ENCODE data around the gene P4HA2.

P4HA2 gene

GRCh38 chr5:132227485-132228240 lies at the start of gene P4HA2:
Gene P4HA2, minus strand, starts transcription at chr5:132227853. Its CDS starts 9,227 bp downstream, at chr5:132218626.
- no peak for TF ChIP-seq CTCF (IDR thresholded peaks at IDR 0.05; ENCODE audit: low read length, missing control alignments)
- H3K4me3 ChIP-seq (replicated peaks; ENCODE audit: low read depth, low read length), result peak within 1 kb of the TSS; percentile 69
- DNase-seq (ENCODE audit: low read depth), result peak; percentile 63

GRCh38 chr5:132277256-132277655 lies 49.6 kb upstream of the P4HA2 start:
- TF ChIP-seq CTCF (IDR thresholded peaks at IDR 0.05; ENCODE audit: low read length, missing control alignments), result no peak

GRCh38 chr5:132275367-132276220 lies 47.9 kb upstream of the P4HA2 start:
- no peak for DNase-seq (ENCODE audit: low read depth)
- TF ChIP-seq CTCF (IDR thresholded peaks at IDR 0.05; ENCODE audit: low read length, missing control alignments), result no peak
- no peak overlapping the region for H3K4me3 ChIP-seq (replicated peaks; ENCODE audit: low read depth, low read length)

More at GRCh38 chr5:132277256-132277655, 49.6 kb upstream of the P4HA2 start:
- no peak overlapping the region for H3K4me3 ChIP-seq (replicated peaks; ENCODE audit: low read depth, low read length)
- no peak for DNase-seq (ENCODE audit: low read depth)

GRCh38 chr5:132274050-132274792 lies 46.6 kb upstream of the P4HA2 start:
- DNase-seq (ENCODE audit: low read depth), result no peak
- no peak for TF ChIP-seq CTCF (IDR thresholded peaks at IDR 0.05; ENCODE audit: low read length, missing control alignments)
- no peak overlapping the region for H3K4me3 ChIP-seq (replicated peaks; ENCODE audit: low read depth, low read length)

GRCh38 chr5:132273631-132274030 lies 46.0 kb upstream of the P4HA2 start:
- no peak for TF ChIP-seq CTCF (IDR thresholded peaks at IDR 0.05; ENCODE audit: low read length, missing control alignments)
- DNase-seq (ENCODE audit: low read depth), result no peak
- no peak overlapping the region for H3K4me3 ChIP-seq (replicated peaks; ENCODE audit: low read depth, low read length)

GRCh38 chr5:132272311-132273210 lies 44.9 kb upstream of the P4HA2 start:
- H3K4me3 ChIP-seq (replicated peaks; ENCODE audit: low read depth, low read length), result no peak overlapping the region
- DNase-seq (ENCODE audit: low read depth), result peak; percentile 64
- peak; percentile 82 for TF ChIP-seq CTCF (IDR thresholded peaks at IDR 0.05; ENCODE audit: low read length, missing control alignments)
